Activated CD4-positive, CD25-positive, alpha-beta regulatory T cell treated with anti-CD3 and anti-CD28 coated beads, Interleukin-2, amount 50 U/mL, for 72 hours (primary cell): ENCODE measurements around the gene MAGEB17.
A peak's percentile ranks its signal among the peaks of the same experiment; 100 is the strongest.
"Not testable (repeated sequence)": the region's sequence is repeated elsewhere in the genome, so short reads cannot be mapped to it uniquely, and the experiment has no call there.

Experiments
- DNase-seq: peaks from one replicate; pipeline ENCODE4 v3.0.0; 2021

The MAGEB17 gene

DNA sequence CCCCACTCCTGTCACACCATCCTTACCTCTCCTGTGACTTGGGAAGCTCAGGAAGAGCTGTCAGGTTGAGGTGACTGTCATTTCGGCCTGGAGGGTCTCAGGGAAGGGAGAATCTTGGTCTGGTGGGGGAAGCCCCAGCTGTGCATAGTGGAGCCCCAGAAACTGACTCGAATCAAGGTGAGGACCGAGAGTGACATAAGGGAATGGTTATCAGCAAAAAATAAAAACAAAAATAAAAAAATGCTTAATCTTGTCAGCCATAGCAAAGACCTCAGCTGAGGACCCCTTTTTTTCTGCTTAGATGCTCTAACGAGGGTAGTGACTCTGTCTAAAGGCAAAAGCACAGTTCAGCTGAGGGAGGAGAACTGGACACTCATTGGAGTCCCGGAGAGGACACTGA lies at the start of gene MAGEB17:
Gene MAGEB17, plus strand, starts transcription at position 301 of the 400 bp plus-strand sequence. CDS start 2,902 bp downstream, outside the sequence.
- DNase-seq = no peak

GRCh38 chrX:16119353-16120220 lies 47.7 kb upstream of the MAGEB17 start:
- DNase-seq = no peak

DNA sequence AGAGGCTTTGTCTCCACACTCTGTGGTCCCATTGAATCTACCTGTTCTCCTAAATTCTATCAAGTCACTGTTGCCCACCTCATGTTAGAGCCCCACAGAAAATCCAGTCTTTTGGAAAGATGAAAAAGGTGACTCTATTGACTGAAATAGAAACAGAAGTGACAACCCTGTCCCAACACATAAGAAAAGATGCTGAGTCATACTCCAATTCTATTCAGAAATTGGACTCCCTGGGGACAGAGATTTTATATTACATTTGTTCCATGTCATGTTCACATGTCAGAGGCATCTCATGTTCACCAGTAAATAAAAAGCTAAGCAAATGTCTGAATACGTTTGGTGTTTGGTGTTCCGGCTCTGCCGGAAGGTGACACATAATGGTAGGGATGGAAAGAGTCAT lies 46.9 kb upstream of the MAGEB17 start:
- DNase-seq = no peak

DNA sequence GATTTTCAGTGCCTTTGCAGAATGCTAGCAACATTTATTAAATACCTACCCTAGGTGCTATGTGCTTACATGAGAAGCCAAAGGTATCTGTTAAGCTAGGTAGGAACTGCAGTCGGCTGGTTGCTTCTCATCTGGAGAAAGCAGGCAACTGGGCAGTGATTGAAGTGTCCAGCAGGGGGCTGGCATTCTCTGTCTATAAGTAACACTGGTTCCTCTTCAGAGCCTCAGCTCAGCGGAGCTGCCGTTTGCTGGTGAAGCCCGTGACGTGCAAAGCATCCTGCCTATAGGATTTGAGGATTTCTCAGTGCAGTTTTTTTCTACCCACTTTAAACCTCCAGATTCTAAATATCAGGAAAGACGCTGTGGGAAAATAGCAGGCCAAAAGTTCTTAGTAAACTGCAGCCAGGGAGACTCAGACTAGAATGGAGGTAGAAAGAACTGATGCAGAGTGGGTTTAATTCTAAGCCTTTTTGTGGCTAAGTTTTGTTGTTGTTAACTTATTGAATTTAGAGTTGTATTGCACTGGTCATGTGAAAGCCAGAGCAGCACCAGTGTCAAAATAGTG lies 44.0 kb upstream of the MAGEB17 start, which contains the start of gene GRPR:
Gene GRPR, plus strand, starts transcription at position 344 of the 565 bp plus-strand sequence. CDS start 389 bp downstream, outside the sequence.
- peak; percentile 40 for DNase-seq

DNA sequence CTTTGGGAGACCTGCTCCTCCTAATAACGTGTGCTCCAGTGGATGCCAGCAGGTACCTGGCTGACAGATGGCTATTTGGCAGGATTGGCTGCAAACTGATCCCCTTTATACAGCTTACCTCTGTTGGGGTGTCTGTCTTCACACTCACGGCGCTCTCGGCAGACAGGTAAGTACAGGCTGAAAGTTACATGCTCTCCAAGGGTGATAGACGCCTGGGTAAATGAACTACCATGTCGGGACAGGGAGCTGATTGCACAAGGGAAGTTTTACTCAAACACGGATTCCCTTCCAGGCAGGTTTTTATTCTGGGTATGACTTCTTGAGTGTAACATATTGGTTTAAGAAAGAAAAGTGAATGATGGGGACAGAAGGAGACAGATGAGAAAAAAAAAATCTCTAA lies 43.1 kb upstream of the MAGEB17 start:
- DNase-seq = no peak

GRCh38 chrX:16125520-16126149 lies 41.6 kb upstream of the MAGEB17 start:
- no peak for DNase-seq

DNA sequence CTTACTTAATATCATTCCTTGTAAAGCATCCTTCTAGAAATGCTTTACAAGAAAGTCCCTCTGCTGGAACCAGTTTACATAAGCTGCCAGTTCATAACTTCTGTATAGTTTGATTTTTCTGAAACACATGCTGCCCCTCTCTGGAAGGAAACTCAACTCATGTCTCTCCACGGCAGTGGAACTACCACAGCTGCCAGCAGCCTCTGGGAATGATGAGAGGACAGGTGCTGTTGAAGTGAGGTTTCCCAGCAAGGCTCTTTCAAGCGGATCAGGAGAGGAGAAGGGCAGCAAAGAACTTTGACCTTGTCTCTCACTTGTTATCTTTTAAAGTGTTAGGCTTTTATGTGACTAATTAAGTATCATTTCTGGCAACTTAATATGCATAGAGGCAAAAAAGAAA lies 36.6 kb upstream of the MAGEB17 start:
- no peak for DNase-seq

GRCh38 chrX:16134936-16135335 lies 32.3 kb upstream of the MAGEB17 start:
- no peak for DNase-seq

DNA sequence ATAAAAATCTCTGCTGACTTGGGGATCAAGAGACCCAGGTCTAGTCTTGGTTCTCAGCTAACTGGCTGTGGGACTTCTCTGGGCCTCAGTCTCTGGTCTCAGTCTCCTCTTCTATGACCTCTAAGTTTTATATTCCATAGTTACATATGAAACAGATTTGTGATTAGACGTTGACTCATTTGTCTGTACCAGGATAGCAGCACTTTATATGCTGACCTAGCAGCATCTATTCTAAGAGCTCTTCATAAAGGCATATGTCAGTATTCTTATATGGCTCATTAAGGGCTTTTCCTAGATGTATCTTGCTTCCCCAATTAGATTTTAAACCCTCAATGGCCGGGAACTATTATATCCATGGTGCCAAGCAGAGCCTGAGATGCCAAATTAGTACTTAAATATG lies 31.2 kb upstream of the MAGEB17 start:
- no peak for DNase-seq

DNA sequence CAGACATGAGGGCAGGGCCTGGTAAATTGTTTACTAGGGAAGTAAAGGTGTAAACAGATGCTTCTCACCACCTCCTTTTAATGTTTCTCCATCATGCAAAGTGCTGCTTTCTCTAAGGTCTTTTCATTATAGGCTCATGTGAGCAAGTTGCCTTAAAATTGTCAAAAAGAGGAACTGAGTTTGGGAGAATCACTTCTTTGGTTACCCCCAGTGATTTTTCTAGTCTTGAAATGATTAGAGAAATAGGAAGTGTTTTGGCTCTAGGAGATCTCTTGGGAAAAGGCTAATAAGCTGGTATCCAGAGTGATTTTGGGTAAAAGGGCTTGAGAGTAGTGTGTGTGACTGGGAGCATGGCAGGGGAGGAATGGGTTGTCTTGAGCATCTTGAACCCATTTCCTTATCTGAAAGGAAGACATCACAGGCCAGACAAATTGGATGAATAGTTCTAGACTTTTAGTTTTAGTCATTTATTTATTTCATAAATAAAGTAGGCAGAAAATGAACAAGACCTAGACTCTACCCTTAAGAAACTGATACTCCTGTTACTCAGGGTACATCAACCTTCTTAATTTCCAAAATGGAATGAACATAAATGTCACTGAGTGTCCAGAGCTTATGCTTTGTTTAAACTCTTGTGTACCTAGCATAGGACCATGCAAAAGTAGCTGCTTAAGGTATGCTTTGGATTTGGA lies 29.7 kb upstream of the MAGEB17 start:
- DNase-seq = no peak

GRCh38 chrX:16138108-16138427 lies 29.2 kb upstream of the MAGEB17 start:
- no peak for DNase-seq

DNA sequence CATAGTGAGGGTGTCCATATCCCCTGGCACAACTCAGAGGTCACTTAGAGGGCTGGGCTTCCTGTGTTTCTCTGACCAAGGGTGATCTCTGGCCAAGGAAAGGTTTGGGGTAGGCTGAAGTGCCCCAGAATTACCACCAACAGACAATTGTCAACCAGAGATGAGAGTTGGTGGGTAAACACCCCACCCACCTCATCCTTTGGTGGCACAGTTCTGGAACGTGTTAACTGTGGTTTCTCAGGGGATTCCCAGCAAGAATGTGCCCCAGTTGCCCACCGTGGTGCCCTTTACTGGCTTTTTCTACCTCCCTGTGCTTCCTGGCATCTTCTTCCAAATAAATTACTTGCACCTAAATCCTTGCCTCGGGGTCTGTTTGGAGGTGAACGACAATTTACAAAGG lies 26.8 kb upstream of the MAGEB17 start:
- no peak for DNase-seq

DNA sequence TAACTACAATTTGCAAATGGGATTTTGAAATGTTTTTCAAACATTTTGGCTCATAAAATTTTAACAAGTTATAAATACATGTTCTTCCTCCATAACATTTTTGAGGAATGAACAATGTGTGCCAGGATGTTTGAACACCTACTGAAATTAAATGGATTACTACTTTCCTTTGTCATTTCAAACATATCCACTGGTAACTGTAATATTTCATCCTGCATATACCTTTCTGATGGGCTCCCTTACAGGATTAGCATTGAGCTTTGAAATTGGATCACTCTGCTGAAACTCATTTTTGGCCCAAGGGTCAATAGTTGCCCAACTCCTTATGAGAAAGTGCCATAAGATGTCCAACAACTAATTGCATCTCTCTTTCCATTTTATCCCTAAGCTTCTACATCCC lies 26.3 kb upstream of the MAGEB17 start:
- DNase-seq = no peak

DNA sequence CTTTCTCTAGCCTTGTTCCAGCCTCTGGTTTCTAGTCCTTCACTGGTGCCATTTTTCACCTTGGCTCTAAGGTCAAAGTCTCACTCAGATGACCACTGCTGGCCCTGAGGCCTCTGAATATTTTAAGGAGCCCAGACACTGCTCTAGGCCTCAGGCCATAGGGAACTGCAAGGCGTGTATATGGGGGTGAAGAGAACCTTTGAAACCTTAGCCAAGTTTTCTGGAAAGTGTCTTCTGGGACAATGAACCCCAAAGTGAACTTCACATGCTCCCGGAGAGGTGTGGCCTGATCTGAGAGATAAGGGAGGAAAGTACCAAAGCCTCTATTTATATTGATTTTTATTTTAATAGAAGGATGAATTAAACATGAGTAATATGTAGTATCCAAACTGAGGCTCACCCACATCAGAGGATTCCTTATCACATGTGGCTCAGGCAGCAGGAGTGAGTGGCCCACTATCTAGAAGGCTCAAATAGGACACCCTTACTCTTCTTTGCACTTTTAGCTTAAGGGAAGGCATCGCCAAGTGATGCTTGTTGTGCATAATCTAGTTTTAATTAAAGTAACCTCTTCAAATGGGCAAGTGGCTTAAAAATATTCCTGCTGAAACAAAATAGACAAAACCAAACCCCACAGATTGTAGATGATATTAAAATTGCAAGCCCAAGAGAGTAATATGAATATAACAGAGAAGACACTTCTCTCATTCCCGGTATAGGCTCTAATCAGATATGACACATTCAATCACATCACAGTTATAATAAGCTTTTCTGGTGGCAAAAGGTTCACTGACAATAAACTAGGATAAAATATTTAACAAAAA lies 25.6 kb upstream of the MAGEB17 start:
- no peak for DNase-seq

- DNase-seq = no peak
Measured at GRCh38 chrX:16142246-16142558, 25.1 kb upstream of the MAGEB17 start.

DNA sequence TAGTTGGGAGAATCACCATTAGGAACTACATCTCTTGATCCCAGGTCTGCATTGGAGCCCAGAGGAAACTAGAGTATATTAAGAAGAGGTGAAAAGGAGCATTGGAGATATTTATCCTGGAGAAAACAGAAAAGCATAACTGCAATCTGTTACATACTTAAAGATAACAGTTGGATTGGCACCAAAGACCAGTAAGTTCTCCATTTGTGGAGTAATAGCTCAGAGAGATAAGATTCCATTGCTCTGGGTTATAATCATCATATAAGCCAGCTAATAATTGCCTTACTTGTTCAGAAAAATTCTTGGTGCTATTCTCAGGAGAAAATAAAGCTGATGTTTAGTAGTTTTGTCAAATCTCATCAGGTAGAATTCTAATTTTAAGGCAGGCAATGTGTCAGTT lies 23.3 kb upstream of the MAGEB17 start:
- no peak for DNase-seq

DNA sequence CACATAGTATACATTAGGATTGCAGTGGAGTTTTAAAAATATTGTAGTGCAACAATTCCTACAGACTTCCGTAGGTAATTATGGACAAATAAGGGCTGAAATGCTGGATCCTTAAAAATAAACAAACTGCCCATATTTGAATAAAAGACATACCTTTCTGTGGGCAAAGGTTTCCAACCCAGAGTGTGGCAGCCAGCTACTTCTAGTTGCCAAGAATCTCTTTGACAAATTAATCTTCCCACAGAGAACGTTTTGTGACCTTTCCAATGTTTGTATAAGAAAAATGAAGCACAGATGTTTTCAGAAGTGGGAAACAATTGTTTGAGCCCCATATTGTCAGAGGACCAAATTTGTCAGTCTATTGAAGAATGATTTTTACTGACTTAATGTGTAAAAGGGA lies 22.9 kb upstream of the MAGEB17 start:
- DNase-seq = no peak

DNA sequence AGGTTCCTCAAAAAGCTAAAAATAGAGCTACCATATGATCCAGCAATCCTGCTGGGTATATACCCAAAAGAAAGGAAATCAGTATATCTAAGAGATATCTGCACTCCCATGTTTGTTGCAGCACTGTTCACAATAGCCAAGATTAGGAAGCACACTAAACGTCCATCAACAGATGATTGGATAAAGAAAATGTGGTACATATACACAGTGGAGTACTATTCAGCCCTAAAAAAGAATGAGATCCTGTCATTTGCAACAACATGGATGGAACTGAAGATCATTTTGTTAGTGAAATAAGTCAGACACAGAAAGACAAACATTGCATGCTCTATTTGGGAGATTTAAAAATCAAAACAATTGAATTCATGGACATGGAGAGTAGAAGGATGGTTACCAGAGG lies 22.2 kb upstream of the MAGEB17 start:
- not testable (repeated sequence) for DNase-seq

DNA sequence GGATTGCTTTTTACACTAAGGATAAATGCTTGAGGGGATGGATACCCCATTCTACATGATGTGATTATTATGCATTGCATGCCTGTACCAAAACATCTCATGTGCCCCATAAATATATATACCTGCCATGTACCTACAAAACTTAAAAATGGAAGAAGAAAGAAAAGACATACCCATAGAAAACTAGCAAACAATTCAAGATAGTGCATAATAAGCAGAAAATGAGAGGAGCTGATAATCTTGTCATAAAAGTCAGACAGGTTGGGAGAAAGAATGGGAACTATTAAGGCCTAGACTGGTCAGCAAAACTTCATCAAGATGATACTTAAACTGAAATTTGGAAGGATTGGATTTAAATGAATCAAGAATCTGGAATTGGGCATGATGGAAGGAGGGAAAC lies 21.6 kb upstream of the MAGEB17 start:
- no peak for DNase-seq

DNA sequence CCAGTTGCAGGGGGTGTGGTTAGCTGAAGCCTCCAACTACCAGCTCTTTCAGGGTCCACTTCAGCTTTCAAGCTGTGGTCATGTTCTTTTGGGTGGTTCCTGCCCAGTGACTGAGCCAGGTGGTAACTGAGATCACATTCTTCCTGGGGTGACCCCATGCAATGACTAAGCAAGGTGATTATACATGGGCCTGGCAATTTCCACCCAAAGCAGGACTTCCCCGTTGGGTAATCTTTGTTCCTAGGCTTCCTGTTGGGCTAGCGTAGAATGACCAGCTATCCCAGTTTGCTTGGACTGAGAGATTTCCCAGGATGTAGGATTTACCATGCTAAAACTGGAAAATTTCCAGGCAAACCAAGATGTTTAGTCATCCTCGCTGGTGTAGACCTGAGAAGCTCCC lies 18.4 kb upstream of the MAGEB17 start:
- DNase-seq = no peak

DNA sequence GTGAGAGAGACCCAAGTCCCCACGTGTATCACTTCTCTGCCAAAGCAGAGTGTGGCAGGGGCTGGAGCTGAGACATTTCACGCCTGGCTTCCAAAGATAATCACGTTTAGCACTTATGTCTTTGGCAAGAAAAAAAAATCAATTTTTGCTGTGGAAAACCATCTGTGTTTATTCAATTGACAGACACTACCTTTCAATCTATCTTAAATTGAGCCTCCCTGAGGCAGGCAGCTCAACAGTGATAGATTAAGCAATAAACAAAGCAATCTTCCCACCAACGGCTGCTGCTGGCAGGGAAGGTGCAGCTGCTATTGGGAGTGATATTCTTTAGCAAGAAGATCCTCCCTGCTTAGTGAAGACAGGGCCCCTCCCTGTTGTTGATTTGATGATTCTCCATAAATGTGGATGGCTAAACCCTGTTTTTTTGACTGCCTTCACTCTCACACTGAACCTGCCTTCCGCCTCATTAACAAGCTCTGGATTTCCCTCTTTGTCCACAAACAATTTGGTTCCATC lies 11.6 kb upstream of the MAGEB17 start:
- no peak for DNase-seq

- no peak for DNase-seq
Measured at GRCh38 chrX:16156692-16157331, 10.5 kb upstream of the MAGEB17 start.
